ENCODE results near the gene SIPA1. TPM values are rescaled to one million over a fixed set of nuclear protein-coding genes. Genes with fewer than 3 reads are reported as not detected.
A peak's percentile ranks its signal among the peaks of the same experiment; 100 is the strongest.

The SIPA1 gene
- polyA plus RNA-seq, 1 experiment = 21.6 TPM

- CTCF ChIA-PET = interaction anchor here (1.2 to 2.0 kb wide), 3 partner anchors 17 to 34 kb away, joined by 3 to 6 read pairs (median 5); no protein-coding TSS in a partner anchor
- Histone ChIP-seq H3K36me3 (ENCODE audit: control insufficient read depth, insufficient read depth, low read length) (peaks cover 14% of the 10 kb centered on the region), H3K27me3 (ENCODE audit: control insufficient read depth, insufficient read depth, low read length) (no peaks in the 10 kb centered on the region), H3K4me3 (ENCODE audit: low read depth, low read length) (no peak overlapping the region)
- POLR2A ChIA-PET = no interaction called here
- TF ChIP-seq, protein P1, sequence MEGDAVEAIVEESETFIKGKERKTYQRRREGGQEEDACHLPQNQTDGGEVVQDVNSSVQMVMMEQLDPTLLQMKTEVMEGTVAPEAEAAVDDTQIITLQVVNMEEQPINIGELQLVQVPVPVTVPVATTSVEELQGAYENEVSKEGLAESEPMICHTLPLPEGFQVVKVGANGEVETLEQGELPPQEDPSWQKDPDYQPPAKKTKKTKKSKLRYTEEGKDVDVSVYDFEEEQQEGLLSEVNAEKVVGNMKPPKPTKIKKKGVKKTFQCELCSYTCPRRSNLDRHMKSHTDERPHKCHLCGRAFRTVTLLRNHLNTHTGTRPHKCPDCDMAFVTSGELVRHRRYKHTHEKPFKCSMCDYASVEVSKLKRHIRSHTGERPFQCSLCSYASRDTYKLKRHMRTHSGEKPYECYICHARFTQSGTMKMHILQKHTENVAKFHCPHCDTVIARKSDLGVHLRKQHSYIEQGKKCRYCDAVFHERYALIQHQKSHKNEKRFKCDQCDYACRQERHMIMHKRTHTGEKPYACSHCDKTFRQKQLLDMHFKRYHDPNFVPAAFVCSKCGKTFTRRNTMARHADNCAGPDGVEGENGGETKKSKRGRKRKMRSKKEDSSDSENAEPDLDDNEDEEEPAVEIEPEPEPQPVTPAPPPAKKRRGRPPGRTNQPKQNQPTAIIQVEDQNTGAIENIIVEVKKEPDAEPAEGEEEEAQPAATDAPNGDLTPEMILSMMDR (IDR thresholded peaks at IDR 0.05; ENCODE audit: insufficient read depth, low read depth, low read length) = no peak
- no peak for DNase-seq (ENCODE audit: low read depth)
Measured at GRCh38 chr11:65610404-65610803, 27.5 kb upstream of the SIPA1 start.

- DNase-seq (ENCODE audit: low read depth) = no peak
- Histone ChIP-seq H3K27me3 (ENCODE audit: control insufficient read depth, insufficient read depth, low read length) (no peaks in the 10 kb centered on the region), H3K36me3 (ENCODE audit: control insufficient read depth, insufficient read depth, low read length) (peaks cover 13% of the 10 kb centered on the region), H3K4me3 (ENCODE audit: low read depth, low read length) (no peak overlapping the region)
- POLR2A ChIA-PET = no interaction called here
- TF ChIP-seq, protein P1 (IDR thresholded peaks at IDR 0.05; ENCODE audit: insufficient read depth, low read depth, low read length) = no peak
- CTCF ChIA-PET = interaction anchor here (0.7 to 2.0 kb wide), 3 partner anchors 18 to 130 kb away, joined by 3 to 6 read pairs (median 5); no protein-coding TSS in a partner anchor
Measured at GRCh38 chr11:65611028-65611757, 26.7 kb upstream of the SIPA1 start.

- POLR2A ChIA-PET = no interaction called here
Measured at GRCh38 chr11:65611758-65612603, 25.9 kb upstream of the SIPA1 start.

GRCh38 chr11:65612691-65613090 lies 25.2 kb upstream of the SIPA1 start:
- TF ChIP-seq, protein P1 (IDR thresholded peaks at IDR 0.05; ENCODE audit: insufficient read depth, low read depth, low read length) = no peak
- ChIA-PET POLR2A (no interaction called here), CTCF (interaction anchor here (1.2 to 1.9 kb wide), 4 partner anchors 18 to 72 kb away, joined by 3 to 6 read pairs (median 4); no protein-coding TSS in a partner anchor)
- DNase-seq (ENCODE audit: low read depth) = no peak
- H3K27me3 ChIP-seq (ENCODE audit: control insufficient read depth, insufficient read depth, low read length) = no peaks in the 10 kb centered on the region
- peaks cover 18% of the 10 kb centered on the region for H3K36me3 ChIP-seq (ENCODE audit: control insufficient read depth, insufficient read depth, low read length)
- H3K4me3 ChIP-seq (ENCODE audit: low read depth, low read length) = peak overlapping the region; percentile 59

More at GRCh38 chr11:65611758-65612603, 25.9 kb upstream of the SIPA1 start:
- TF ChIP-seq, protein P1 (IDR thresholded peaks at IDR 0.05; ENCODE audit: insufficient read depth, low read depth, low read length) = no peak
- H3K36me3 ChIP-seq (ENCODE audit: control insufficient read depth, insufficient read depth, low read length) = peaks cover 13% of the 10 kb centered on the region
- CTCF ChIA-PET = interaction anchor here (0.7 to 2.0 kb wide), 5 partner anchors 17 to 131 kb away, joined by 3 to 6 read pairs (median 4); no protein-coding TSS in a partner anchor
- H3K27me3 ChIP-seq (ENCODE audit: control insufficient read depth, insufficient read depth, low read length) = no peaks in the 10 kb centered on the region
- no peak for DNase-seq (ENCODE audit: low read depth)
- peak overlapping the region; percentile 59; the same call in 1 of the 2 replicates for H3K4me3 ChIP-seq (ENCODE audit: low read depth, low read length)

Data from BJ (cell line).